ENCODE measurements around the gene BAZ2B. TPM values are rescaled to one million over a fixed set of nuclear protein-coding genes. Genes with fewer than 3 reads are reported as not detected.
"Not testable (repeated sequence)": the region's sequence is repeated elsewhere in the genome, so short reads cannot be mapped to it uniquely, and the experiment has no call there.

BAZ2B gene
- total RNA-seq, 4 donors from 2014 or later: 104 to 301 (median 157) TPM

- Histone ChIP-seq H3K9me3 (no peaks in the 10 kb centered on the region), H3K36me3 (peaks cover 0 to 77% (median 0%) of the 10 kb centered on the region in 3 donors), H3K27ac (no peak overlapping the region), H3K4me3 (no peak overlapping the region), H3K27me3 (no peaks in the 10 kb centered on the region), H3K4me1 (no peaks in the 10 kb centered on the region)
- TF ChIP-seq POLR2A (IDR thresholded peaks at IDR 0.05) (no peak), CTCF (IDR thresholded peaks at IDR 0.05) (no peak)
- DNase-seq: no peak
Observed at GRCh38 chr2:159366538-159366937, 249.8 kb downstream of the BAZ2B start.

GRCh38 chr2:159362816-159363251, 253.5 kb downstream of the BAZ2B start:
- H3K27ac ChIP-seq: peak overlapping the region in 2 of 4 donors; percentile 23 to 24
- peaks cover 0 to 48% (median 0%) of the 10 kb centered on the region in 3 donors for H3K36me3 ChIP-seq
- no peaks in the 10 kb centered on the region for H3K9me3 ChIP-seq
- H3K4me1 ChIP-seq: no peaks in the 10 kb centered on the region
- DNase-seq: no peak
- no peak overlapping the region for H3K4me3 ChIP-seq
- TF ChIP-seq POLR2A (IDR thresholded peaks at IDR 0.05): no peak
- TF ChIP-seq CTCF (IDR thresholded peaks at IDR 0.05): no peak
- no peaks in the 10 kb centered on the region for H3K27me3 ChIP-seq

DNA sequence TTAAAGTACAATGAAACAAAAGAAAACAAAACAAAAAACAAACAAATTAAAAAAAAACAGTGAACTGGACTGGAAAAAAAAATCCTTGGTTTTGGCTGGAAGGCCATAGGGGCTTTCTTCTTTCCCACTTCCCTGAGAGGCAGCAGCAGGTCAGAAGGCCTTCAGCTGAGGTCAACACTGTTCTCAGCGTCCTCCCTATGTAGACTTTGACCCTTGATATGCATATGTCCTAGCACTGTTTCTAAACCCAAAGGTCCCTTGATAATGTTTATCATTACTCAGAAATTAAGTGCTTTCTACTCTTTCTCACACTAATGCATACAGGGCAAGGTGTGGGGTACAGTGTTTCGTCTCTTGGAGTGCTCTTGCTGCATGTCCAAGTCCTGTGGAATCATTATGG, 254.3 kb downstream of the BAZ2B start:
- H3K4me1 ChIP-seq: no peaks in the 10 kb centered on the region
- H3K4me3 ChIP-seq: no peak overlapping the region
- peak in 1 of 3 donors; percentile 52 for DNase-seq
- TF ChIP-seq CTCF (IDR thresholded peaks at IDR 0.05) (no peak), POLR2A (IDR thresholded peaks at IDR 0.05) (no peak)
- H3K9me3 ChIP-seq: no peaks in the 10 kb centered on the region
- peak overlapping the region in 1 of 4 donors; percentile 23 for H3K27ac ChIP-seq
- peaks cover 0 to 46% (median 0%) of the 10 kb centered on the region in 3 donors for H3K36me3 ChIP-seq
- no peaks in the 10 kb centered on the region for H3K27me3 ChIP-seq

DNA sequence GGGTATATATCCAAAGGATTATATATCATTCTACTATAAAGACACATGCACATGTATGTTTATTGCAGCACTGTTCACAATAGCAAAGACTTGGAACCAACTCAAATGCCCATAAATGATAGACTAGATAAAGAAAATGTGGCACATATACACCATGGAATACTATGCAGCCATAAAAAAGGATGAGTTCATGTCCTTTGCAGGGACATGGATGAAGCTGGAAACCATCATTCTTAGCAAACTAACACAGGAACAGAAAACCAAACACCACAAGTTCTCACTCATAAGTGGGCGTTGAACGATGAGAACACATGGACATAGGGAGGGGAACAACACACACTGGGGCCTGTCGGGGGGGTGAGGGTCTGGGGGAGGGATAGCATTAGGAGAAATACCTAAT, 254.7 kb downstream of the BAZ2B start:
- not testable (repeated sequence) for H3K27me3 ChIP-seq, DNase-seq, H3K4me1 ChIP-seq, H3K9me3 ChIP-seq, H3K4me3 ChIP-seq, H3K27ac ChIP-seq
- H3K36me3 ChIP-seq: peaks cover 0 to 42% (median 0%) of the 10 kb centered on the region in 3 donors

DNA sequence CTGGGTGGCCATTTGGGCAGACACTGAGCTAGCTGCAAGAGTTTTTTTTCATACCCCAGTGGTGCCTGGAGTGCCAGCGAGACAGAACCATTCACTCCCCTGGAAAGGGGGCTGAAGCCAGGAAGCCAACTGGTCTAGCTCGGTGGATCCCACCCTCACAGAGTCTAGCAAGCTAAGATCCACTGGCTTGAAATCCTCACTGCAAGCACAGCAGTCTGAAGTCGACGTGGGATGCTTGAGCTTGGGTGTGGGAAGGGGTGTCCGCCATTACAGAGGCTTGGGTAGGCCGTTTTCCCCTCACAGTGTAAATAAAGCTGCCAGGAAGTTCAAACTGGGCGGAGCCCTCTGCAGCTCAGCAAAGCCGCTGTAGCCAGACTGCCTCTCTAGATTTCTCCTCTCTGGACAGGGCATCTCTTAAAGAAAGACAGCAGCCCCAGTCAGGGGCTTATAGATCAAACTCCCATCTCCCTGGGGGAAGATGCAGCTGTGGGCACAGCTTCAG, 260.2 kb downstream of the BAZ2B start:
- Histone ChIP-seq H3K9me3 (no peaks in the 10 kb centered on the region), H3K27ac (no peak overlapping the region), H3K4me3 (no peak overlapping the region), H3K27me3 (no peaks in the 10 kb centered on the region), H3K4me1 (no peaks in the 10 kb centered on the region), H3K36me3 (peaks cover 0 to 9% (median 0%) of the 10 kb centered on the region in 3 donors)
- DNase-seq: no peak
- no peak for TF ChIP-seq CTCF (IDR thresholded peaks at IDR 0.05)
- TF ChIP-seq POLR2A (IDR thresholded peaks at IDR 0.05): no peak

DNA sequence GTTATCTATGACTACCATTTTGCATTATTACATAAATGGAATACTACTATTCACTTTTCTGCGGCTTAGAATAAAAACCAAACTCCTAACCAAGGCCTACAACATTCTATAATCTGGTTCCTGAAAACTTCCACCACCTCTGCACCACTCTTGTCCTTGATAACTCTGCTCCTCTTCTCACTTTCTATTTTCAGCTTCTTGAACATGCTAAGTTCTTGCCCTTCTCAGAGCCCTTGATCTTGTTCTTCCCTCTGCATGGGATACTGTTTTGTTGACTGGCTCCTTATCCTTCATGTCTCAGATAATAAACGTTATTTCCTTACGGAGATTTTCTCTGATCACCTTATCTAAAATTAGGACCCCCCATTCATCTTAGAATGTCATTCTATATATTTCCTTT, 264.4 kb downstream of the BAZ2B start:
- no peak for DNase-seq
- no peak overlapping the region for H3K27ac ChIP-seq
- no peak for TF ChIP-seq POLR2A (IDR thresholded peaks at IDR 0.05)
- no peak for TF ChIP-seq CTCF (IDR thresholded peaks at IDR 0.05)
- no peak overlapping the region for H3K4me3 ChIP-seq
- H3K9me3 ChIP-seq: no peaks in the 10 kb centered on the region
- H3K36me3 ChIP-seq: peaks cover 0 to 45% (median 0%) of the 10 kb centered on the region in 3 donors
- no peaks in the 10 kb centered on the region for H3K4me1 ChIP-seq
- H3K27me3 ChIP-seq: no peaks in the 10 kb centered on the region
